Activated T-cell treated with anti-CD3 and anti-CD28 coated beads, Interleukin-2, amount 50 U/mL, for 4 hours (primary cell): Measurements from ENCODE around the gene TBX4. TPM values are rescaled to one million over a fixed set of nuclear protein-coding genes. Genes with fewer than 3 reads are reported as not detected.

Experiments
- ATAC-seq, 2 donors: fragments of 200-7000 bp; cut with Tn5 transposase; one replicate each; pipeline ENCODE4 v1.10.0; 2021
- DNase-seq: peaks from one replicate; pipeline ENCODE4 v3.0.0-alpha.2; 2020
- H3K27me3 Mint-ChIP-seq: one replicate; pipeline ENCODE4 v1.8.0; 2021; ENCODE audit warnings: low read depth, mixed read lengths
- H3K36me3 Mint-ChIP-seq: one replicate; pipeline ENCODE4 v1.8.0; 2022; ENCODE audit warnings: mixed read lengths; ENCODE audit not compliant: insufficient read depth
- H3K4me1 Mint-ChIP-seq: one replicate; pipeline ENCODE4 v1.8.0; 2021; ENCODE audit warnings: low read depth, mixed read lengths
- H3K4me3 Mint-ChIP-seq: one replicate; pipeline ENCODE4 v1.8.0; 2021; ENCODE audit warnings: mild to moderate bottlenecking, moderate library complexity, mixed read lengths
- H3K9me3 Mint-ChIP-seq: one replicate; pipeline ENCODE4 v1.8.0; 2021; ENCODE audit warnings: mixed read lengths
- total RNA-seq, 3 donors: library from RNA; stranded (reverse); gene quantifications; one replicate each; pipeline ENCODE4 v1.2.1, GENCODE V29; 2021

Gene TBX4
- total RNA-seq, 3 donors from 2014 or later: not detected

DNA sequence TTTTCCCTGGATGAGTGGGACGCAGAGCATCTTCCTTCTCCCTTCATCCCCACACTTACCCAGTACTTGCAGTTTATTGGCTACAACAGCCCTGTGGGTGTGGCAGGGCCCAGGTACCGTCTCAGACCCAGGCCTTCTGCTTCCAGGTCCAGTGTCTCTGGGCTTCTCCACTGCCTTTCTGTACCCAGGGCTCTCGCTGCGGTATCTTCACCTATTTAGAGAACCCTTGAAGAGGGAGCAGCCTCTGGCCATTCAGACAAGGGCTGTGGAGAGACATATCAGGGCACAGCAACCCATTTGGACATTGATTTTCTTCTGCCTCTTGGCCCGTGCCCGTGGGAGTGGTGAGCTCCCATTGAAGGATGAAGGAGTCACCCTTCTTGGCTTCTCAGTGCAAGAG lies 17.3 kb downstream of the TBX4 start:
- ATAC-seq: no peak
- no peaks in the 10 kb centered on the region for H3K36me3 Mint-ChIP-seq
- no peaks in the 10 kb centered on the region for H3K4me1 Mint-ChIP-seq
- H3K4me3 Mint-ChIP-seq: no peak overlapping the region
- H3K27me3 Mint-ChIP-seq: peaks cover 15% of the 10 kb centered on the region
- H3K9me3 Mint-ChIP-seq: no peaks in the 10 kb centered on the region
- no peak for DNase-seq

- no peak for ATAC-seq
Observed at GRCh38 chr17:61469949-61470348, 17.7 kb downstream of the TBX4 start.

GRCh38 chr17:61470530-61471136 lies 18.4 kb downstream of the TBX4 start:
- Mint-ChIP-seq H3K9me3 (no peaks in the 10 kb centered on the region), H3K4me3 (no peak overlapping the region), H3K27me3 (peaks cover 19% of the 10 kb centered on the region), H3K36me3 (no peaks in the 10 kb centered on the region), H3K4me1 (no peaks in the 10 kb centered on the region)
- no peak for DNase-seq
- no peak for ATAC-seq

More at GRCh38 chr17:61469949-61470348, 17.7 kb downstream of the TBX4 start:
- no peak for DNase-seq
- Mint-ChIP-seq H3K27me3 (peaks cover 15% of the 10 kb centered on the region), H3K4me1 (no peaks in the 10 kb centered on the region), H3K9me3 (no peaks in the 10 kb centered on the region), H3K36me3 (no peaks in the 10 kb centered on the region), H3K4me3 (no peak overlapping the region)

DNA sequence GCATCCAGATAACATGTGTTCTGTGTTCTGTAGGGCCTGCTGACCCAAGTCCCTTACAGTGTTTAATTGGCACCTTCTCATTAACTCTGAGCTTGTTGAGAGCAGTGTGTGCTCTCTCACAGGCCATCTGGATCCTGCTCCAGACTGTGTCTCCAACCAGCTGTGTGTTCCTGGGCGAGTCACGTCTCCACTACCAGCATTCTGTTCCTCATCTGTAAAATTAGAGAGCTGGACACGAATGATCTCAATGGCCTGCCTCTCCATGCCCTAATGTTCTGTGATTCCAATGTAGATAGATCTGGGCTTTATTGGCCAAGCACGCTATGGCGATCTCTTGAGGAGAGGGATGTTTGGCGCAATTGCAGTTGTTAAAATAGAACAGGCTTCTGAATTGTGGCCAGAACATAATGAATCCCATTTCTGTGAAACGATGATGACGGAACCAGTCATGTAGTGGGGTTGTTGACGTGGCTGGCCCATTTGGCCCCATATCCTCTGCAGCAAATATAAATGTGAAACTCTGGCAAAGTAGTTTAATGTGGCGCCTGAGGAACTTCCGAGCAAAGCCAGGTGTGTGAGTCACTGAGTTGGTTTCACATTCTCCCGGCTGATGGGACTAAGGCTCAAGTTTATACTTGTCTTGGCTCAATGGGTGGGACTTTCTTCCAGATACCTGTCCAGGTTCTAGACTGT lies 22.2 kb downstream of the TBX4 start:
- Mint-ChIP-seq H3K9me3 (no peaks in the 10 kb centered on the region), H3K36me3 (no peaks in the 10 kb centered on the region), H3K4me3 (no peak overlapping the region), H3K4me1 (no peaks in the 10 kb centered on the region), H3K27me3 (peaks cover 10% of the 10 kb centered on the region)
- no peak for ATAC-seq
- no peak for DNase-seq

GRCh38 chr17:61474934-61475333 lies 22.7 kb downstream of the TBX4 start:
- Mint-ChIP-seq H3K9me3 (no peaks in the 10 kb centered on the region), H3K27me3 (peaks cover 10% of the 10 kb centered on the region), H3K4me3 (no peak overlapping the region), H3K4me1 (no peaks in the 10 kb centered on the region), H3K36me3 (no peaks in the 10 kb centered on the region)
- ATAC-seq (no peak), DNase-seq (no peak)

DNA sequence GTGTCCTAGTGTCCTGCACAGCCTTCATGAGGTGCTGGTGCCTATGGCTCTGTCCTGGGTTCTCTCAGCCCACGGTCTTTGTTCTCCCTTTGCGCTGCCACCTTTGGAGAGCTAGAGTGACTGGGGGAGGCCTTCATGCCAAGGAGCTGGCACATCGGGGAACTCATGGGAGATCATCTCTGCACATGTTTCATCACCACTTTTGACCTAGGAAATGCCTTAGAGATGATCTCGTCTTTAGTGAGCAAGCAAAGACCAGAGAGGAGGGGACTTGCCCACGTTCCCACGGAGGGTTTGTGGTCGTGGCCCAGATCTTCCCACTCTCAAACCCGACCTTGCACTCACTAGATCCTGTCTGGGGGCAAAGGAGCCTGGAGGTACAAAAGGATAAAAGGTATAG lies 23.5 kb downstream of the TBX4 start:
- H3K27me3 Mint-ChIP-seq: peaks cover 10% of the 10 kb centered on the region
- no peak for ATAC-seq
- no peak overlapping the region for H3K4me3 Mint-ChIP-seq
- H3K36me3 Mint-ChIP-seq: no peaks in the 10 kb centered on the region
- no peak for DNase-seq
- H3K4me1 Mint-ChIP-seq: no peaks in the 10 kb centered on the region
- H3K9me3 Mint-ChIP-seq: no peaks in the 10 kb centered on the region

- DNase-seq (no peak), ATAC-seq (no peak)
- Mint-ChIP-seq H3K27me3 (peaks cover 10% of the 10 kb centered on the region), H3K9me3 (no peaks in the 10 kb centered on the region), H3K4me3 (no peak overlapping the region), H3K36me3 (no peaks in the 10 kb centered on the region), H3K4me1 (no peaks in the 10 kb centered on the region)
Observed at GRCh38 chr17:61476476-61477203, 24.4 kb downstream of the TBX4 start.

GRCh38 chr17:61477204-61477834 lies 25.1 kb downstream of the TBX4 start:
- DNase-seq: no peak

DNA sequence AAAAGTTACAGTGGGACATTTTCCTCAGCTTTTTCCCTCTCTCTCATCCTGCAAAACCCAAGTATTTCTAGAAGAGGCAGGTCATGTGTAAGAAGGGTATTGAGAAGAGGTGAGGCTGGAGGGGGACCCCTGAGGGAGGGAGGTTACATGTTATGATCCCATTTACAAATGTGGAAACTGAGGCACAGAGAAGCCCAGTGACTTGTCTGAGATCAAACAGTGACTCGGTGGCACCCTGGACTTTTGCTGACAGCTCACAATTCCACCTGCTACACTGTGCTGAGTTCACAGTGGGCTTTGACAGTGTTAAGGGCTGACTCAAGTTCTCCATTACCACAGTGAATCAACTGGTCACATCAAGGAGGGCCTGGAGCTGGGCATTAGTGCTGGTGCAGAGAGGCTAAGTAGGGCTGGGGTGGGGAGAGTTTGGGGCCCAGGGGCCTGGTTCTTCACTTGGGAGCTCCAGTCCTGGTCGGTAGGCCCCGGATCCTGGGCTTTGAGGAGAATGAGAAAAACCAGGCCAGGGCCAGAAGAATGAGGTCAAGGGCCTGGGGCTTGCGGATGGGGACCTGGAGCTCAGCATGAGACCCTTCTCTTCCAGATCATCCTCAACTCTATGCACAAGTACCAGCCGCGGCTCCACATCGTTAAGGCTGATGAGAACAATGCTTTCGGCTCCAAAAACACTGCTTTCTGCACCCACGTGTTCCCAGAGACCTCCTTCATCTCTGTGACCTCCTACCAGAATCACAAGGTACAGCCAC lies 26.0 kb downstream of the TBX4 start:
- Mint-ChIP-seq H3K27me3 (peaks cover 10% of the 10 kb centered on the region), H3K4me3 (no peak overlapping the region), H3K4me1 (no peaks in the 10 kb centered on the region), H3K9me3 (no peaks in the 10 kb centered on the region), H3K36me3 (no peaks in the 10 kb centered on the region)
- ATAC-seq (no peak), DNase-seq (no peak)

More at GRCh38 chr17:61477204-61477834, 25.1 kb downstream of the TBX4 start:
- Mint-ChIP-seq H3K4me3 (no peak overlapping the region), H3K4me1 (no peaks in the 10 kb centered on the region), H3K27me3 (peaks cover 10% of the 10 kb centered on the region), H3K9me3 (no peaks in the 10 kb centered on the region), H3K36me3 (no peaks in the 10 kb centered on the region)
- ATAC-seq: no peak

DNA sequence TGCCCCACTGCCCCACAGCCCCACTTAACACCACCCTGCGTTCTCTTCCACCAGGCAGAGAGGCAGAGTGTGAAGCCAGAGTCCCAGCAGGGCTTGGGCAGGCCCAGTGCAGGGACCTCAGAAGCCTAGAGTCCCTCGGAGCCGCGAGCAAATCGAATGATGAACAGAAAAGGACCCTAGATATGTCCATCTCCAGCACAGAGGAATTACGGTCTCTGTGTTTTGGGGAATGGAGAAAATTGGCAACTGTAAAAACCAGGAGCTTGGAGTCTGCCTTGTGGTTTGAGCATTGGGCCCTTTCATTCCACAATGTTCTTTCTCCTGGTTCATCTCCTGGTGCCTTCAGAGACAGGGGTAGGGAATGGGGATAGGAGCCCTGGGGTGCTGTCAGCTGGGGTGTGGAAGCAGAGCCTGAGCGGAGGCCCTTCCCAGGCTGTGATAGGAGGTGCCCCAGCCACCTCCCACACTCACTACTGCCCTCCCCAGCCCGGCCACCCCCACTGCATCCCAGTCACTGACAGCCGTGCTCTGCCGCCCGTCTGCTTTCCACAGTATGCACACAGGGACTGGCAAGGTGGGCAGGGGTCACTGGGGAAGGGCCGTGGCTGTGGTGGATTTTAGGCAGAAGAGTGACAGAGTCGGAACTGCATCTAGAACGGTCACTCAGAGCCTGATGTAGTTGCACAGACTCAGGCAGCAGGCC lies 26.7 kb downstream of the TBX4 start:
- no peaks in the 10 kb centered on the region for H3K4me1 Mint-ChIP-seq
- ATAC-seq (no peak), DNase-seq (no peak)
- H3K27me3 Mint-ChIP-seq: peaks cover 10% of the 10 kb centered on the region
- H3K9me3 Mint-ChIP-seq: no peaks in the 10 kb centered on the region
- no peak overlapping the region for H3K4me3 Mint-ChIP-seq
- no peaks in the 10 kb centered on the region for H3K36me3 Mint-ChIP-seq

GRCh38 chr17:61479493-61480413 lies 27.5 kb downstream of the TBX4 start:
- Mint-ChIP-seq H3K4me1 (no peaks in the 10 kb centered on the region), H3K27me3 (peaks cover 10% of the 10 kb centered on the region), H3K9me3 (no peaks in the 10 kb centered on the region), H3K36me3 (no peaks in the 10 kb centered on the region), H3K4me3 (no peak overlapping the region)
- ATAC-seq: no peak
- DNase-seq: no peak

GRCh38 chr17:61480414-61480807 lies 28.2 kb downstream of the TBX4 start:
- ATAC-seq (no peak), DNase-seq (no peak)
- no peaks in the 10 kb centered on the region for H3K36me3 Mint-ChIP-seq
- H3K4me3 Mint-ChIP-seq: no peak overlapping the region
- H3K27me3 Mint-ChIP-seq: peaks cover 5% of the 10 kb centered on the region
- no peaks in the 10 kb centered on the region for H3K9me3 Mint-ChIP-seq
- no peaks in the 10 kb centered on the region for H3K4me1 Mint-ChIP-seq

DNA sequence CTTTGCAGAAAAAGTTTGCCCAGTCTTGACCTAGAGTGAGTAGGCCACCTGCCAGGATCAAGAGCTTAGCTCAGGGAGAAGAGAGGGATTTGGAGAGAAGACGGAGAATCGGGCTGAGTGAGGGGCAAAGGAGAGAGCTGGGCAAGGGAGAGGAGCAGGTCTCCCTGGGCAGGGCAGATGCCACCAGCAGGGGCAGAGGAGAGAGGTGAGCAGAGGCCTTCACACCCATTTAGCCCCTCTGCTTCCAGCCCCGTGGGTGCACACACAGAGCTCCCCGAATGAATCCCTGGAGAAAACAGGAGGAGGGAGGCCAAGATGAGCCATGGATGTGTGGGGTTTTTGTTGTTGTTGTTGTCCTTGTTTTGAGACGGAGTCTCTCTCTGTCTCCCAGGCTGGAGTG lies 29.2 kb downstream of the TBX4 start:
- no peaks in the 10 kb centered on the region for H3K27me3 Mint-ChIP-seq
- ATAC-seq (no peak), DNase-seq (no peak)
- H3K4me1 Mint-ChIP-seq: no peaks in the 10 kb centered on the region
- no peak overlapping the region for H3K4me3 Mint-ChIP-seq
- H3K36me3 Mint-ChIP-seq: no peaks in the 10 kb centered on the region
- H3K9me3 Mint-ChIP-seq: no peaks in the 10 kb centered on the region
